HG03520 (cell line): ENCODE data around the gene SEH1L.

Source experiments
- ATAC-seq: cut with Tn5 transposase; IDR thresholded peaks from one replicate; pipeline ENCODE4 v1.9.1; 2021; ENCODE audit warnings: mild to moderate bottlenecking, moderate library complexity; ENCODE audit not compliant: unreplicated experiment

SEH1L gene

GRCh38 chr18:13032173-13032572 lies 84.4 kb downstream of the SEH1L start:
- no peak for ATAC-seq

- ATAC-seq: no peak
Measured at GRCh38 chr18:13035249-13035914, 87.6 kb downstream of the SEH1L start.

GRCh38 chr18:13036622-13037320 lies 89.0 kb downstream of the SEH1L start:
- ATAC-seq: no peak
